Astrocyte (in vitro differentiated cells and primary cell): ENCODE measurements around the gene LRCH1. TPM values are rescaled to one million over a fixed set of nuclear protein-coding genes. Genes with fewer than 3 reads are reported as not detected.
A peak's percentile ranks its signal among the peaks of the same experiment; 100 is the strongest.

Experiments
- DNase-seq: peaks from one replicate; pipeline ENCODE4 v3.0.0-alpha.2; 2010; ENCODE audit warnings: low read depth
- FAIRE-seq: peaks from 2 replicates; lab custom pipeline; 2011; peaks lifted over from hg19 to GRCh38; lab: Jason Lieb, UNC
- H2AFZ ChIP-seq: 2 replicates; pipeline ENCODE4 v1.6.0; 2012; ENCODE audit warnings: low read depth, low read length, inconsistent platforms
- H3K27ac ChIP-seq: 2 replicates; pipeline ENCODE4 v1.5.1; 2011; ENCODE audit warnings: low read depth, low read length, inconsistent platforms
- H3K27me3 ChIP-seq: 2 replicates; pipeline ENCODE4 v1.6.0; 2011; ENCODE audit warnings: low read length, inconsistent platforms; ENCODE audit not compliant: insufficient read depth
- H3K36me3 ChIP-seq: 2 replicates; pipeline ENCODE4 v1.5.1; 2011; ENCODE audit warnings: low read length, inconsistent platforms; ENCODE audit not compliant: insufficient read depth
- H3K4me1 ChIP-seq: 2 replicates; pipeline ENCODE4 v1.5.1; 2011; ENCODE audit warnings: low read length, inconsistent platforms; ENCODE audit not compliant: insufficient read depth
- H3K4me2 ChIP-seq: 2 replicates; pipeline ENCODE4 v1.6.0; 2012; ENCODE audit warnings: low read length, inconsistent platforms
- H3K4me3 ChIP-seq: 2 replicates; pipeline ENCODE4 v1.5.1; 2011; ENCODE audit warnings: low read depth, mild to moderate bottlenecking, low read length, inconsistent platforms; ENCODE audit not compliant: insufficient read depth
- H3K79me2 ChIP-seq: 2 replicates; pipeline ENCODE4 v1.6.0; 2012; ENCODE audit warnings: mild to moderate bottlenecking, low read length, inconsistent platforms; ENCODE audit not compliant: insufficient read depth
- H3K9ac ChIP-seq: 2 replicates; pipeline ENCODE4 v1.6.0; 2012; ENCODE audit warnings: mild to moderate bottlenecking, low read length, inconsistent platforms
- H3K9me3 ChIP-seq: 2 replicates; pipeline ENCODE4 v1.5.1; 2012; ENCODE audit warnings: low read depth, mild to moderate bottlenecking, low read length, inconsistent platforms; ENCODE audit not compliant: insufficient read depth
- H4K20me1 ChIP-seq: 2 replicates; pipeline ENCODE4 v1.6.0; 2012; ENCODE audit warnings: low read length, inconsistent platforms; ENCODE audit not compliant: insufficient read depth
- H3K27ac Mint-ChIP-seq: one replicate; pipeline ENCODE4 v1.8.0; 2021; ENCODE audit warnings: mild to moderate bottlenecking, mixed read lengths; ENCODE audit not compliant: unreplicated experiment
- H3K27me3 Mint-ChIP-seq: one replicate; pipeline ENCODE4 v1.8.0; 2021; ENCODE audit warnings: low read depth, mixed read lengths; ENCODE audit not compliant: unreplicated experiment
- H3K36me3 Mint-ChIP-seq: one replicate; pipeline ENCODE4 v1.8.0; 2021; ENCODE audit warnings: low read depth, mixed read lengths; ENCODE audit not compliant: unreplicated experiment
- H3K4me1 Mint-ChIP-seq: one replicate; pipeline ENCODE4 v1.8.0; 2021; ENCODE audit warnings: low read depth, mixed read lengths; ENCODE audit not compliant: unreplicated experiment
- H3K4me3 Mint-ChIP-seq: one replicate; pipeline ENCODE4 v1.8.0; 2021; ENCODE audit warnings: mild to moderate bottlenecking, moderate library complexity, mixed read lengths; ENCODE audit not compliant: unreplicated experiment
- H3K9me3 Mint-ChIP-seq: one replicate; pipeline ENCODE4 v1.8.0; 2021; ENCODE audit warnings: mild to moderate bottlenecking, mixed read lengths; ENCODE audit not compliant: unreplicated experiment
- EZH2 ChIP-seq: IDR thresholded peaks from 2 replicates; pipeline ENCODE4 v1.6.1; 2012; ENCODE audit warnings: mild to moderate bottlenecking, low read length, inconsistent platforms; ENCODE audit not compliant: insufficient read depth
- total RNA-seq: library from RNA; stranded (reverse); gene quantifications from 2 replicates; pipeline ENCODE4 v1.2.1, GENCODE V29; 2021
- TF ChIP-seq, protein P1 (sequence below): IDR thresholded peaks from 2 replicates; pipeline ENCODE4 v1.5.1; 2011; ENCODE audit warnings: low read depth, mild to moderate bottlenecking, inconsistent platforms, low read length, moderate library complexity; ENCODE audit not compliant: insufficient read depth

LRCH1 gene
- total RNA-seq, 1 donor from 2014 or later = 17.7 TPM

DNA sequence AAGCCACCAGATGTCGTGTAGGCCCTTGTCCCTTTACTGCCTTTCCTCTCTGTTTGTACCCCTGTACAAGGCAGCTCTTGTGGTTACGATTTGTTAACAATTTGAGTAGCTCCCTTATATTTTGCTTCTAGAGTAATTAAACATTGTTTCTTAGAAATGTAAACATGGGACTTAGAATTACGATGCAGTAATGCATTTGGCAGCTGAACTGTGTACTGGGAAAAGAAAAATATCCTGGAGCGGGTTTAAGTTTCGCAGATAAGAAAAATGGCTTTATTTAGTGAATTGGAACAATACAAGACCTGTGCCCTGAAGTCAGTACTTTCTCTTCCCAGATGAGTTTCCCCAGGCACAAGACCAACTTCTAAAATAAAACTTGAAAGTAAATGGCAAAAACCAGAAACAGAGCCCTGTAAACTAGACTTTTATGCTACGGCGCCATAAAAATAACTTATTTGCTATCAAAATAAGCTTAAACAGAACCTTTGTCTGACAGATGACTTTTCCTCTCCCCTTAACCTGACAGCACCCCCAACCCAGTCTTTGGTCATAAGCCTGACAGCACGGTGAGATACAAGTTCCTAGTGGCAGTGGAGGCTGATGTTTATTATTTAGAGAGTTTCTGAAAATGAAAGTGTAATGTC is 63.0 kb downstream of the LRCH1 start:
- no peak overlapping the region for H3K4me3 ChIP-seq
- H3K79me2 ChIP-seq = peaks cover 66% of the 10 kb centered on the region
- H3K4me2 ChIP-seq = peak overlapping the region; percentile 36
- Mint-ChIP-seq H3K4me1 (peaks cover 36% of the 10 kb centered on the region), H3K4me3 (no peak overlapping the region), H3K27me3 (no peaks in the 10 kb centered on the region), H3K9me3 (no peaks in the 10 kb centered on the region), H3K36me3 (no peaks in the 10 kb centered on the region), H3K27ac (peak overlapping the region; percentile 22)
- no peak overlapping the region for H3K27ac ChIP-seq
- FAIRE-seq (no peak), DNase-seq (no peak)
- TF ChIP-seq EZH2 = no peak
- TF ChIP-seq, protein P1, sequence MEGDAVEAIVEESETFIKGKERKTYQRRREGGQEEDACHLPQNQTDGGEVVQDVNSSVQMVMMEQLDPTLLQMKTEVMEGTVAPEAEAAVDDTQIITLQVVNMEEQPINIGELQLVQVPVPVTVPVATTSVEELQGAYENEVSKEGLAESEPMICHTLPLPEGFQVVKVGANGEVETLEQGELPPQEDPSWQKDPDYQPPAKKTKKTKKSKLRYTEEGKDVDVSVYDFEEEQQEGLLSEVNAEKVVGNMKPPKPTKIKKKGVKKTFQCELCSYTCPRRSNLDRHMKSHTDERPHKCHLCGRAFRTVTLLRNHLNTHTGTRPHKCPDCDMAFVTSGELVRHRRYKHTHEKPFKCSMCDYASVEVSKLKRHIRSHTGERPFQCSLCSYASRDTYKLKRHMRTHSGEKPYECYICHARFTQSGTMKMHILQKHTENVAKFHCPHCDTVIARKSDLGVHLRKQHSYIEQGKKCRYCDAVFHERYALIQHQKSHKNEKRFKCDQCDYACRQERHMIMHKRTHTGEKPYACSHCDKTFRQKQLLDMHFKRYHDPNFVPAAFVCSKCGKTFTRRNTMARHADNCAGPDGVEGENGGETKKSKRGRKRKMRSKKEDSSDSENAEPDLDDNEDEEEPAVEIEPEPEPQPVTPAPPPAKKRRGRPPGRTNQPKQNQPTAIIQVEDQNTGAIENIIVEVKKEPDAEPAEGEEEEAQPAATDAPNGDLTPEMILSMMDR = no peak
- no peaks in the 10 kb centered on the region for H3K4me1 ChIP-seq
- H3K27me3 ChIP-seq = no peaks in the 10 kb centered on the region
- no peak overlapping the region for H2AFZ ChIP-seq
- no peak overlapping the region for H3K9ac ChIP-seq
- peaks cover 58% of the 10 kb centered on the region for H4K20me1 ChIP-seq
- H3K9me3 ChIP-seq = no peaks in the 10 kb centered on the region
- H3K36me3 ChIP-seq = no peaks in the 10 kb centered on the region

DNA sequence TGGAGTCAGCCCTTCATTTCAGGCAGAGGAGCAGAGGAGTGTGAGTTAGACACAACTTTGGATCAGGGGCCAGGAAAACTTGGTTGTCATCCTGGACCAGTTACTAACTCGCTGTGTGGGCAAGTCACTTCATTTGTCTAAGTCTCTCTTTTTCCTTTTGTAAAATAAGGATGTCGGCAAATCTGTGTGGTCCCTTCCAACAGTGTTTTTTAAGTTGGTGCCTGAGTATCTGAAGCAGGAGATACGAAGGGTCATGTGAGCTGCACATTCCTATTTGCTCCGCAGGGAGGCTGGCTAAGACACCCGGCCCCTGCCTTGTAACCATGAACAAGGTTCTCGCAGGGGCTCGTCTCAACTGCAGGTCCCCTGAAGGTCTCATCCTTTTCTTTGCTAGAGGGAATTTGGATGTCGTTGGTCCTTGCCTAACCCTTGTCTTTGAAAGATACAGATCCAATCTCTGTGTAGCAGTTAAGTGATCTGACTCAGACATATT is 64.3 kb downstream of the LRCH1 start:
- Histone ChIP-seq H2AFZ (no peak overlapping the region), H3K79me2 (peaks cover 70% of the 10 kb centered on the region), H3K27ac (no peak overlapping the region), H3K4me3 (no peak overlapping the region), H3K4me2 (no peak overlapping the region), H3K36me3 (no peaks in the 10 kb centered on the region), H3K27me3 (no peaks in the 10 kb centered on the region), H3K9ac (no peak overlapping the region), H3K9me3 (no peaks in the 10 kb centered on the region), H3K4me1 (no peaks in the 10 kb centered on the region), H4K20me1 (peaks cover 63% of the 10 kb centered on the region)
- Mint-ChIP-seq H3K9me3 (no peaks in the 10 kb centered on the region), H3K27ac (no peak overlapping the region), H3K4me1 (peaks cover 47% of the 10 kb centered on the region), H3K36me3 (no peaks in the 10 kb centered on the region), H3K27me3 (no peaks in the 10 kb centered on the region), H3K4me3 (no peak overlapping the region)
- FAIRE-seq = no peak
- TF ChIP-seq EZH2 = no peak
- TF ChIP-seq, protein P1 = no peak
- DNase-seq = no peak

GRCh38 chr13:46617885-46618284 is 64.9 kb downstream of the LRCH1 start:
- H3K9ac ChIP-seq = no peak overlapping the region
- Mint-ChIP-seq H3K9me3 (no peaks in the 10 kb centered on the region), H3K36me3 (no peaks in the 10 kb centered on the region), H3K27me3 (no peaks in the 10 kb centered on the region), H3K4me3 (no peak overlapping the region), H3K4me1 (peaks cover 52% of the 10 kb centered on the region), H3K27ac (no peak overlapping the region)
- H3K9me3 ChIP-seq = no peaks in the 10 kb centered on the region
- no peak overlapping the region for H2AFZ ChIP-seq
- FAIRE-seq = no peak
- DNase-seq = no peak
- no peak overlapping the region for H3K4me3 ChIP-seq
- no peak overlapping the region for H3K27ac ChIP-seq
- TF ChIP-seq EZH2 = no peak
- TF ChIP-seq, protein P1 = no peak
- H3K4me1 ChIP-seq = peaks cover 5% of the 10 kb centered on the region
- H3K4me2 ChIP-seq = no peak overlapping the region
- no peaks in the 10 kb centered on the region for H3K27me3 ChIP-seq
- H3K36me3 ChIP-seq = no peaks in the 10 kb centered on the region
- H3K79me2 ChIP-seq = peaks cover 72% of the 10 kb centered on the region
- peaks cover 65% of the 10 kb centered on the region for H4K20me1 ChIP-seq
